ENCODE results near the gene CRAMP1.

DNA sequence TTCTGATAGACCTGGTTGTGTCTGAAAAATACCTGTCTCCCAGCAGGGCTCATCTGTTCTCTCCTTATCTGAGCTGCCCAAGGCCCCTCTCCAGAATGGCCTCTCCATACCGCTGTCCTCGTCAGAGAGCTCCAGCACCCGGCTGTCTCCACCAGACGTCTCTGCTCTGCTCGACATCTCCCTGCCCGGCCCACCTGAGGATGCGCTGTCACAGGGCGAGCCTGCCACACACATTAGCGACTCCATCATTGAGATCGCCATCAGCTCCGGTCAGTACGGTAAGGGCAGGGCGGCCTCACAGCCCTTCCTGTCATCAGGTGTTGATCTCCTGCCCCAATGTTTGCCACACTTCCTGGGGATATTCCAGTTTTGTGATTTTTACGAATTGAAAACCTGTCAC lies 55.8 kb downstream of the CRAMP1 start:
- TF ChIP-seq, protein P1, sequence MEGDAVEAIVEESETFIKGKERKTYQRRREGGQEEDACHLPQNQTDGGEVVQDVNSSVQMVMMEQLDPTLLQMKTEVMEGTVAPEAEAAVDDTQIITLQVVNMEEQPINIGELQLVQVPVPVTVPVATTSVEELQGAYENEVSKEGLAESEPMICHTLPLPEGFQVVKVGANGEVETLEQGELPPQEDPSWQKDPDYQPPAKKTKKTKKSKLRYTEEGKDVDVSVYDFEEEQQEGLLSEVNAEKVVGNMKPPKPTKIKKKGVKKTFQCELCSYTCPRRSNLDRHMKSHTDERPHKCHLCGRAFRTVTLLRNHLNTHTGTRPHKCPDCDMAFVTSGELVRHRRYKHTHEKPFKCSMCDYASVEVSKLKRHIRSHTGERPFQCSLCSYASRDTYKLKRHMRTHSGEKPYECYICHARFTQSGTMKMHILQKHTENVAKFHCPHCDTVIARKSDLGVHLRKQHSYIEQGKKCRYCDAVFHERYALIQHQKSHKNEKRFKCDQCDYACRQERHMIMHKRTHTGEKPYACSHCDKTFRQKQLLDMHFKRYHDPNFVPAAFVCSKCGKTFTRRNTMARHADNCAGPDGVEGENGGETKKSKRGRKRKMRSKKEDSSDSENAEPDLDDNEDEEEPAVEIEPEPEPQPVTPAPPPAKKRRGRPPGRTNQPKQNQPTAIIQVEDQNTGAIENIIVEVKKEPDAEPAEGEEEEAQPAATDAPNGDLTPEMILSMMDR (IDR thresholded peaks at IDR 0.05; ENCODE audit: control extremely low read depth in 1 of 3, insufficient read depth in 1 of 3, low read depth in 1 of 3, low read length in 3 of 3) = no peak
- no peak for TF ChIP-seq POLR2AphosphoS5 (IDR thresholded peaks at IDR 0.05; ENCODE audit: low read depth, low read length)
